LHCN-M2 (cell line): ENCODE data around the gene TSEN34. TPM values are rescaled to one million over a fixed set of nuclear protein-coding genes. Genes with fewer than 3 reads are reported as not detected.
A peak's percentile ranks its signal among the peaks of the same experiment; 100 is the strongest.
"Not testable (repeated sequence)": the region's sequence is repeated elsewhere in the genome, so short reads cannot be mapped to it uniquely, and the experiment has no call there.

ENCODE experiments used
- DNase-seq: peaks from one replicate; pipeline ENCODE4 v3.0.0-alpha.2; 2012; ENCODE audit warnings: low read depth
- total RNA-seq: library from RNA; depleted of rRNA; stranded (reverse); fragments of >200 nt; gene quantifications from 2 replicates; pipeline ENCODE4 v1.2.3, GENCODE V29; 2014; rRNA removed

Gene TSEN34
- total RNA-seq, 1 experiment from 2014 or later = 162 TPM

GRCh38 chr19:54231077-54231931, 40.2 kb downstream of the TSEN34 start:
- peak; percentile 64 for DNase-seq

GRCh38 chr19:54233941-54234340, 42.8 kb downstream of the TSEN34 start:
- no peak for DNase-seq

GRCh38 chr19:54239491-54240371, 48.6 kb downstream of the TSEN34 start:
- not testable (repeated sequence) for DNase-seq

- DNase-seq = not testable (repeated sequence)
Measured at GRCh38 chr19:54240372-54241336, 49.5 kb downstream of the TSEN34 start.

GRCh38 chr19:54242234-54242633, 51.1 kb downstream of the TSEN34 start:
- not testable (repeated sequence) for DNase-seq

- not testable (repeated sequence) for DNase-seq
Measured at GRCh38 chr19:54242646-54243045, 51.5 kb downstream of the TSEN34 start, which contains the start of gene LILRA6. TSS of gene LILRA6 (minus strand) at chr19:54242790.

GRCh38 chr19:54243809-54244208, 52.7 kb downstream of the TSEN34 start:
- DNase-seq = not testable (repeated sequence)

Other genes with a start within 250 kb of the TSEN34 start
- under 0.01 and 0.06 TPM in 2 replicates for gene CACNG8, start 228.4 kb upstream of the TSEN34 start, total RNA-seq
- 0.17 TPM in 1 of 2 replicates, not detected in the other for gene CACNG6, start 199.7 kb upstream of the TSEN34 start, total RNA-seq
- gene VSTM1, start 127.4 kb upstream of the TSEN34 start, total RNA-seq = not detected in 2 replicates
- not detected in 2 replicates for gene TARM1, start 109.9 kb upstream of the TSEN34 start, total RNA-seq
- gene OSCAR, start 90.5 kb upstream of the TSEN34 start, total RNA-seq = 0.23 and 1.5 TPM in 2 replicates
- 29.4 and 85.0 TPM in 2 replicates for gene NDUFA3, start 88.5 kb upstream of the TSEN34 start, total RNA-seq
- 14.2 and 15.2 TPM in 2 replicates for gene TFPT, start 75.7 kb upstream of the TSEN34 start, total RNA-seq
- gene PRPF31, start 75.6 kb upstream of the TSEN34 start, total RNA-seq = 84.4 and 84.8 TPM in 2 replicates
- 18.2 and 18.4 TPM in 2 replicates for gene CNOT3, start 53.5 kb upstream of the TSEN34 start, total RNA-seq
- gene LENG1, start 31.6 kb upstream of the TSEN34 start, total RNA-seq = 5.2 and 9.2 TPM in 2 replicates
- gene TMC4, start 18.1 kb upstream of the TSEN34 start, total RNA-seq = 0.40 and 0.51 TPM in 2 replicates
- gene MBOAT7, start 1.7 kb upstream of the TSEN34 start, total RNA-seq = 123 and 192 TPM in 2 replicates
- 1,535 and 1,605 TPM in 2 replicates for gene RPS9, start 9.6 kb downstream of the TSEN34 start, total RNA-seq
- gene LILRB3, start 31.7 kb downstream of the TSEN34 start, total RNA-seq = not detected in 2 replicates
- gene LILRA6, start 51.5 kb downstream of the TSEN34 start, total RNA-seq = not detected in 2 replicates
- not detected in 2 replicates for gene LILRB5, start 66.0 kb downstream of the TSEN34 start, total RNA-seq
- gene LILRB2, start 89.8 kb downstream of the TSEN34 start, total RNA-seq = not detected in 2 replicates
- not detected in 2 replicates for gene LILRA5, start 121.9 kb downstream of the TSEN34 start, total RNA-seq
- not detected in 2 replicates for gene LILRA4, start 147.9 kb downstream of the TSEN34 start, total RNA-seq
- not detected in 2 replicates for gene LAIR1, start 173.6 kb downstream of the TSEN34 start, total RNA-seq
- gene TTYH1, start 224.2 kb downstream of the TSEN34 start, total RNA-seq = not detected in 2 replicates